ENCODE data around the gene RSPH10B2. TPM values are rescaled to one million over a fixed set of nuclear protein-coding genes. Genes with fewer than 3 reads are reported as not detected.

RSPH10B2 gene
- total RNA-seq (2014; rRNA removed; shearing (Covaris generic)), result 0.11 and 0.19 TPM in 2 replicates

GRCh38 chr7:6753964-6754363 lies at the start of gene RSPH10B2:
RSPH10B2 (plus strand) TSS chr7:6754103; CDS start chr7:6757678, 3,575 bp downstream.

DNA sequence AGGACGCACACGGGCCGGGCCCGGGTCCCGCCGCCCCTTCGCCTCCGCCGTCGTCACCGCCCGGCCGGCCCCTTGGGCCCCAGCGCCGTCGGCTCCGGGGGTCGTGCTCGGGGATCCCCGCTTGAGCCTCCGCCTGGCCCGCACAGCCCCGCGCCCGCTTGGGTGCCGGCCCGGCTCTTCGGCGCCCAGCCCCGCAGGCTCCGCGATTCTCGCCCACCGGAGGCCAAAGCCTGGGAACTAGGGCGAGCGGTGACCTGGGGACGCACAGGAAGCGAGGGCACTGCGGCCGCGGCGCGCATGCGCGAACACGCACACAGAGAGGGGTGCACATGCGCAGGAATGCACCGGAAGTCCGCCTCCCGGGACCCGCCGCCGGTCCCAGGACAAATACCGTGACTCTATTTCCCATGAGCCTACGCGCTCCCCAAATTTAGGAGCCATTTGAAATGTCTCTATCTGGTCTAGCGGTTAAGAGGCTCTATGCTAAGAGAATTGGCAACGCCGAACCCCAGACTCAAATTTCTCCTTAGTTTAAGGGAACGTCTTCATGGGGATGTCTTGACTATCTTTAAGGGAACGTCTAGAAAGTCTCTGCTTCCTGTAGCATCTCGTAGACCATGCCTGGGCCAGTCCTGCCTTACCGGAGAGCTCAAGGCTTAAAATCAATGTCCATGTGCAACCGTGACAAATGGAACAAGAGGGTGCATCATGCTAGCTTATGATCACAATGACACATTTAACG lies 47.1 kb upstream of the RSPH10B2 start, which contains the start of gene ZNF12:
Gene ZNF12 (minus strand): TSS at position 282 of the 742 bp plus-strand sequence. CDS start 1,774 bp downstream, outside the sequence.

DNA sequence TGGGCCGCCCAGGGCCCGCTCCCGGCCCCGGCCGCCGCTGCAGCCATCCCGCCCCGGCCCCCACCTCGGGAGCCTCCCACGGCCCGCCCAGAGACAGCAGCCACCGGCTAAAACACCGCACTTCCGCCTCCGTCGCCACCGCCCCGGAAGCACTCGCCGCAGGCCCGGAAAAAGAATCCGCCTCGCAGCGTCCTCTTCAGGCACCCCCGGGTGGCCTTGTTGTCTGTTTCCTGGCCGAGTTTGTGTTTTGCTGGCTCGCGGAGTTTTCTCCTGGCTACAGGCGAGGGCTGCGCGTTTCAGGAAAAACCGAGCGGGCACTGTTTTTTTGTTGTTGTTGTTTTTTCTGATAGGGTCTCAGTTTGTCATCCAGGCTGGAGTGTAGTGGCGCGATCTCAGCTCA lies 72.2 kb downstream of the RSPH10B2 start, which contains the start of gene CCZ1B:
Gene CCZ1B (minus strand): TSS at position 125 of the 400 bp plus-strand sequence. CDS start 78 bp downstream, at position 47.

Other genes starting within 250 kb of the RSPH10B2 start
- gene GRID2IP, start 202.6 kb upstream of the RSPH10B2 start, total RNA-seq (2014; rRNA removed; shearing (Covaris generic)), result 0.04 TPM in 1 of 2 replicates, not detected in the other
- gene ZDHHC4, start 176.6 kb upstream of the RSPH10B2 start, total RNA-seq (2014; rRNA removed; shearing (Covaris generic)), result 51.4 and 64.3 TPM in 2 replicates
- 19.0 and 28.3 TPM in 2 replicates for gene INTS15, start 164.1 kb upstream of the RSPH10B2 start, total RNA-seq (2014; rRNA removed; shearing (Covaris generic))
- 3.9 and 6.9 TPM in 2 replicates for gene ZNF853, start 138.5 kb upstream of the RSPH10B2 start, total RNA-seq (2014; rRNA removed; shearing (Covaris generic))
- gene ZNF316, start 116.8 kb upstream of the RSPH10B2 start, total RNA-seq (2014; rRNA removed; shearing (Covaris generic)), result 23.5 and 25.6 TPM in 2 replicates
- gene ZNF12, start 47.2 kb upstream of the RSPH10B2 start, total RNA-seq (2014; rRNA removed; shearing (Covaris generic)), result 20.6 and 22.7 TPM in 2 replicates
- 69.8 and 78.7 TPM in 2 replicates for gene CCZ1B, start 72.2 kb downstream of the RSPH10B2 start, total RNA-seq (2014; rRNA removed; shearing (Covaris generic))